ENCODE measurements around the gene GMIP. TPM values are rescaled to one million over a fixed set of nuclear protein-coding genes. Genes with fewer than 3 reads are reported as not detected.

GMIP gene
- total and polyA plus RNA-seq, 2 donors (not counting 3 experiments of a cell fraction or from before 2014, with no cell fraction given): 7.8 to 19.8 TPM

DNA sequence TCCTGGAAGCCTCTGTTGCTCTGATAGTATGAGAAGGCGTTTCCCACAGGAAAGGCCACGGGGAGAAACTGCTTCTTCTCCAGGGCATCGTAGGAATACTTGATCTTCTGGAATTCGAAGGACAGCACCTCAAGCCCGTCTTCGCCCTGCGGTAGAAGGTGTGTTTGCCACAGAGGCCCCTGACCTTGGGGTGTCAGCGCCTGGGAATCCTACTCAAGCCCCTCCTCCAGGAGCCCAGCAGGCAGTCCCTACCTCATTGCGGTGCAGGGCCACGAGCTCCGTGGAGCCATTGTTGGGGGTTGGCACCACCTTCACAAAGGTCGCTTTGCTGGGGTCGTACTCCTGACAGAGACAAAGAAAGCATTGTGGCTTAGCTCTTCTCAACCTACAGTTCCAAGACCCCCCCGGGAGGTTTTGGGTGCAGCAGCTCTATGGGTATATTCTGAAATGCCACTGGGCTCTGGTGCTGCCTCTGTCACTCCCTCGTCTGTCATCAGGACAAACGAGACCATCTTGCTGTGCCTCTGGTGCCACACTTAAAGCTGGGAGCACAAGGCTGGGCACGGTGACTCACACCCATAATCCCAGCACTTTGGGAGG, 16.3 kb upstream of the GMIP start:
- Histone ChIP-seq H3K4me3 (replicated peaks in 1 of 3; ENCODE audit: insufficient read depth in 1 of 3, low read depth in 1 of 3, low read length in 3 of 3) (no peak overlapping the region), H3K9ac (replicated peaks; ENCODE audit: extremely low read depth, insufficient read depth, low read length) (no peak overlapping the region), H3K79me2 (ENCODE audit: control insufficient read depth, insufficient read depth, low read length) (peaks cover 22% of the 10 kb centered on the region), H3K9me3 (replicated peaks; ENCODE audit: control insufficient read depth, insufficient read depth, low read length) (no peaks in the 10 kb centered on the region), H2AFZ (ENCODE audit: low read depth, low read length) (no peak overlapping the region), H3K9me1 (replicated peaks; ENCODE audit: control insufficient read depth, extremely low read depth, insufficient read depth, low read length) (no peaks in the 10 kb centered on the region), H3K27ac (ENCODE audit: insufficient read depth, low read depth, low read length) (no peak overlapping the region), H3K36me3 (ENCODE audit: control insufficient read depth in 2 of 2, extremely low read depth in 1 of 2, insufficient read depth in 2 of 2, low read length in 2 of 2) (peaks cover 14 to 40% of the 10 kb centered on the region in 2 experiments), H3K4me1 (ENCODE audit: control insufficient read depth, extremely low read depth, insufficient read depth, low read length) (peaks cover 3% of the 10 kb centered on the region), H4K20me1 (replicated peaks; ENCODE audit: control insufficient read depth, extremely low read depth, insufficient read depth, low read length) (no peaks in the 10 kb centered on the region), H3K4me2 (ENCODE audit: insufficient read depth, low read length) (no peak overlapping the region), H3K27me3 (ENCODE audit: control insufficient read depth in 2 of 2, insufficient read depth in 2 of 2, low read length in 2 of 2) (no peaks in the 10 kb centered on the region)
- intact Hi-C loops (cut with micrococcal nuclease) (loop anchor here (10.0 kb wide), 1 partner anchor 245 kb away; the partner anchor contains the start of gene ZNF93), dilution Hi-C loops (cut with MboI; ENCODE audit: extremely low pct_ligation_motif_present, low sequenced_read_pairs) (no loop called here)
- TF ChIP-seq POLR2A (IDR thresholded peaks at IDR 0.05; ENCODE audit: low read depth, low read length): no peak
- TF ChIP-seq JUN (IDR thresholded peaks at IDR 0.05; ENCODE audit: borderline replicate concordance, insufficient read depth, insufficient read length, low read depth): no peak
- no peak for TF ChIP-seq GATA2 (IDR thresholded peaks at IDR 0.05; ENCODE audit: insufficient read depth, insufficient read length, low read depth, low read length)
- TF ChIP-seq, protein P1, sequence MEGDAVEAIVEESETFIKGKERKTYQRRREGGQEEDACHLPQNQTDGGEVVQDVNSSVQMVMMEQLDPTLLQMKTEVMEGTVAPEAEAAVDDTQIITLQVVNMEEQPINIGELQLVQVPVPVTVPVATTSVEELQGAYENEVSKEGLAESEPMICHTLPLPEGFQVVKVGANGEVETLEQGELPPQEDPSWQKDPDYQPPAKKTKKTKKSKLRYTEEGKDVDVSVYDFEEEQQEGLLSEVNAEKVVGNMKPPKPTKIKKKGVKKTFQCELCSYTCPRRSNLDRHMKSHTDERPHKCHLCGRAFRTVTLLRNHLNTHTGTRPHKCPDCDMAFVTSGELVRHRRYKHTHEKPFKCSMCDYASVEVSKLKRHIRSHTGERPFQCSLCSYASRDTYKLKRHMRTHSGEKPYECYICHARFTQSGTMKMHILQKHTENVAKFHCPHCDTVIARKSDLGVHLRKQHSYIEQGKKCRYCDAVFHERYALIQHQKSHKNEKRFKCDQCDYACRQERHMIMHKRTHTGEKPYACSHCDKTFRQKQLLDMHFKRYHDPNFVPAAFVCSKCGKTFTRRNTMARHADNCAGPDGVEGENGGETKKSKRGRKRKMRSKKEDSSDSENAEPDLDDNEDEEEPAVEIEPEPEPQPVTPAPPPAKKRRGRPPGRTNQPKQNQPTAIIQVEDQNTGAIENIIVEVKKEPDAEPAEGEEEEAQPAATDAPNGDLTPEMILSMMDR (IDR thresholded peaks at IDR 0.05; ENCODE audit: extremely low read depth in 1 of 2, insufficient read depth in 1 of 2, low read depth in 1 of 2, low read length in 2 of 2): no peak
- no peak for TF ChIP-seq MYC (IDR thresholded peaks at IDR 0.05; ENCODE audit: low read depth, low read length)
- ChIA-PET POLR2A (no interaction called here), CTCF (no interaction called here)
- FAIRE-seq (no peak), DNase-seq (ENCODE audit: low read depth, low spot score) (no peak)
- no TSS peak for BruUV-seq (replicated peaks)

DNA sequence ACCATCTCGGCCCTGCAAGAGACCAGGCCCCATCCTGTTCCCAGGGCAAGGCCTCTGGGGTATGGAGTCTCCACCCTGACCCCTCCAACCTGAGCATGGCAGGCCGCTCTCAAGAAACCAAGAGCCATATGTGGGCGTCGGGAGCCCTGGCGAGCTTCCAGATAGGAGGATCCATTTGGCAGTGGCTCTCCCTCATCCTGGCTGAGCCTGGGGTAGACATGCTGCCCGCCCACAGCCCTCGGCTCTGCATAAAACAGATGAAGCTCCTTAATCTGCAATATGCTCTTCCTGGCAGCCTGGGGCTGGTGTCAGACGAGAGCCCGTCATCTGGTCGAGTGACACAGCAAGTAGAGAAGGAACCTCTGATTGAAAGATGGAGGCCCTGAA, 13.9 kb upstream of the GMIP start:
- POLR2A ChIA-PET: no interaction called here
- TF ChIP-seq GATA2 (IDR thresholded peaks at IDR 0.05; ENCODE audit: insufficient read depth, insufficient read length, low read depth, low read length) (no peak), POLR2AphosphoS5 (IDR thresholded peaks at IDR 0.05; ENCODE audit: insufficient read depth, low read depth, low read length) (no peak), POLR2A (IDR thresholded peaks at IDR 0.05; ENCODE audit: low read depth, low read length) (no peak), EZH2 (IDR thresholded peaks at IDR 0.05; ENCODE audit: borderline replicate concordance, low read depth, low read length, severe bottlenecking) (no peak), FOS (IDR thresholded peaks at IDR 0.05; ENCODE audit: borderline replicate concordance, insufficient read depth, low read length) (no peak)
- TF ChIP-seq, protein P2, sequence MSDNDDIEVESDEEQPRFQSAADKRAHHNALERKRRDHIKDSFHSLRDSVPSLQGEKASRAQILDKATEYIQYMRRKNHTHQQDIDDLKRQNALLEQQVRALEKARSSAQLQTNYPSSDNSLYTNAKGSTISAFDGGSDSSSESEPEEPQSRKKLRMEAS (IDR thresholded peaks at IDR 0.05; ENCODE audit: insufficient read depth, insufficient read length): no peak
- dilution Hi-C loops (cut with MboI; ENCODE audit: extremely low pct_ligation_motif_present, low sequenced_read_pairs) (no loop called here), intact Hi-C loops (cut with micrococcal nuclease) (no loop called here)
- Histone ChIP-seq H3K79me2 (ENCODE audit: control insufficient read depth, insufficient read depth, low read length) (peaks cover 15% of the 10 kb centered on the region), H3K27me3 (ENCODE audit: control insufficient read depth in 2 of 2, insufficient read depth in 2 of 2, low read length in 2 of 2) (no peaks in the 10 kb centered on the region), H3K36me3 (ENCODE audit: control insufficient read depth in 2 of 2, extremely low read depth in 1 of 2, insufficient read depth in 2 of 2, low read length in 2 of 2) (peaks cover 14 to 59% of the 10 kb centered on the region in 2 experiments), H2AFZ (ENCODE audit: low read depth, low read length) (no peak overlapping the region), H4K20me1 (replicated peaks; ENCODE audit: control insufficient read depth, extremely low read depth, insufficient read depth, low read length) (no peaks in the 10 kb centered on the region), H3K4me1 (ENCODE audit: control insufficient read depth, extremely low read depth, insufficient read depth, low read length) (no peaks in the 10 kb centered on the region), H3K4me3 (replicated peaks in 1 of 3; ENCODE audit: insufficient read depth in 1 of 3, low read depth in 1 of 3, low read length in 3 of 3) (no peak overlapping the region), H3K9me3 (replicated peaks; ENCODE audit: control insufficient read depth, insufficient read depth, low read length) (no peaks in the 10 kb centered on the region), H3K27ac (ENCODE audit: insufficient read depth, low read depth, low read length) (no peak overlapping the region), H3K9ac (replicated peaks; ENCODE audit: extremely low read depth, insufficient read depth, low read length) (no peak overlapping the region), H3K9me1 (replicated peaks; ENCODE audit: control insufficient read depth, extremely low read depth, insufficient read depth, low read length) (no peaks in the 10 kb centered on the region), H3K4me2 (ENCODE audit: insufficient read depth, low read length) (no peak overlapping the region)
- no peak for FAIRE-seq
- no peak for DNase-seq (ENCODE audit: low read depth, low spot score)
- CTCF ChIA-PET: interaction anchor here (1.3 kb wide), 1 partner anchor 11 kb away, joined by 3 read pairs; no protein-coding TSS in a partner anchor
- BruUV-seq (replicated peaks): no TSS peak

Measured in endothelial cell of umbilical vein (primary cell).